ENCODE results near the gene SYT7. TPM values are rescaled to one million over a fixed set of nuclear protein-coding genes. Genes with fewer than 3 reads are reported as not detected.
A peak's percentile ranks its signal among the peaks of the same experiment; 100 is the strongest.

Gene SYT7
- total RNA-seq, 2 donors from 2014 or later = 8.6 to 12.2 TPM

DNA sequence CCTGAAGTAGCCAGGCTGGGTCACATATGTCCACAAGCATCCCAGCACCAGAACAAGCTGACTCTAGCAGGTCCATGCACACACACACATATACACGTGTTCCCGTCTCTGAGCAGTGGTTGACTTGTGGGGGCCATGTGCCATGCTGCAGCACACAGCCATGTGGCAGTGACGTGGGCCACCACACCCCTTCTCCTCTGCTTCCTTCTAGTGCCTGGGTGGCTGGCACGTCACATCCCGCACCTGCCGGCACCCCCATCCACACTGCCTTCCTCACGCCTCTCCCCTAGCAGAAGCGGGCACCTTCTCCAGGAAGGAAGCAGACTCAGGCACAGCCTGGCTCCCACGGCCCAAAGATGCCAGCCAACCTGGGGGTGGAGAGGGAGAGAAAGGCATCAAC, 9.5 kb downstream of the SYT7 start:
- Histone ChIP-seq H3K27me3 (no peaks in the 10 kb centered on the region), H3K4me1 (peaks cover 6% of the 10 kb centered on the region), H3K9me3 (no peaks in the 10 kb centered on the region), H3K27ac (no peak overlapping the region), H3K4me3 (no peak overlapping the region), H3K36me3 (replicated peaks in 1 of 2; ENCODE audit: insufficient read depth in 1 of 2, low read depth in 2 of 2) (no peaks in the 10 kb centered on the region)
- 78 to 82% methylated on average over 9 of the region's 9 CpGs for WGBS, 2 donors
- intact Hi-C loops (cut with DNase I) = no loop called here
- ATAC-seq (no peak), DNase-seq (no peak)
- TF ChIP-seq, protein P1, sequence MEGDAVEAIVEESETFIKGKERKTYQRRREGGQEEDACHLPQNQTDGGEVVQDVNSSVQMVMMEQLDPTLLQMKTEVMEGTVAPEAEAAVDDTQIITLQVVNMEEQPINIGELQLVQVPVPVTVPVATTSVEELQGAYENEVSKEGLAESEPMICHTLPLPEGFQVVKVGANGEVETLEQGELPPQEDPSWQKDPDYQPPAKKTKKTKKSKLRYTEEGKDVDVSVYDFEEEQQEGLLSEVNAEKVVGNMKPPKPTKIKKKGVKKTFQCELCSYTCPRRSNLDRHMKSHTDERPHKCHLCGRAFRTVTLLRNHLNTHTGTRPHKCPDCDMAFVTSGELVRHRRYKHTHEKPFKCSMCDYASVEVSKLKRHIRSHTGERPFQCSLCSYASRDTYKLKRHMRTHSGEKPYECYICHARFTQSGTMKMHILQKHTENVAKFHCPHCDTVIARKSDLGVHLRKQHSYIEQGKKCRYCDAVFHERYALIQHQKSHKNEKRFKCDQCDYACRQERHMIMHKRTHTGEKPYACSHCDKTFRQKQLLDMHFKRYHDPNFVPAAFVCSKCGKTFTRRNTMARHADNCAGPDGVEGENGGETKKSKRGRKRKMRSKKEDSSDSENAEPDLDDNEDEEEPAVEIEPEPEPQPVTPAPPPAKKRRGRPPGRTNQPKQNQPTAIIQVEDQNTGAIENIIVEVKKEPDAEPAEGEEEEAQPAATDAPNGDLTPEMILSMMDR (IDR thresholded peaks at IDR 0.05) = no peak
- no peak for TF ChIP-seq POLR2A (IDR thresholded peaks at IDR 0.05)

DNA sequence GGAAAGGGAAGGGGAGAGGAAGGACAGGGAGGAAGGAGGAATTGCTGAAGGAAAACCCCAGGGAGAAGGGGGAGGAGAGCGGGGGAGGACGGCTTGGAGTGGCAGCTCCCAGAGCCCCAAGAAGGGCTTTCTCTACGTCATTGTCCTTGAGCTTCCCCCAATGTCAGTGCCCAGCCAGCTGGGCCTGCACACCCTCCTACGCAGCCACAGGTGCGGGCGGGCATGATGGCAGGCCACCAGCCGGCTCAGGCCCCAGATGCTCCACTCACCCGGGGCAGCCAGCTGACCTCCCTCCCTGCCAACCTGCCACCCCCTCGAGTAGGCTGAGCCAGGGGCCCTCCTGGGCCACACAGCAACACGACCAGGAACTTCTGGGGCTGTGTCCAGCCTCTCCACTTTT, 11.2 kb downstream of the SYT7 start:
- DNase-seq (no peak), ATAC-seq (no peak)
- no peak for TF ChIP-seq POLR2A (IDR thresholded peaks at IDR 0.05)
- TF ChIP-seq, protein P1 (IDR thresholded peaks at IDR 0.05) = no peak
- peaks cover 6% of the 10 kb centered on the region for H3K4me1 ChIP-seq
- no peaks in the 10 kb centered on the region for H3K27me3 ChIP-seq
- no peak overlapping the region for H3K4me3 ChIP-seq
- WGBS, 2 donors = 47 to 54% methylated on average over 9 to 10 of the region's 10 CpGs
- H3K27ac ChIP-seq = no peak overlapping the region
- no peaks in the 10 kb centered on the region for H3K36me3 ChIP-seq (replicated peaks in 1 of 2; ENCODE audit: insufficient read depth in 1 of 2, low read depth in 2 of 2)
- intact Hi-C loops (cut with DNase I) = no loop called here
- no peaks in the 10 kb centered on the region for H3K9me3 ChIP-seq

DNA sequence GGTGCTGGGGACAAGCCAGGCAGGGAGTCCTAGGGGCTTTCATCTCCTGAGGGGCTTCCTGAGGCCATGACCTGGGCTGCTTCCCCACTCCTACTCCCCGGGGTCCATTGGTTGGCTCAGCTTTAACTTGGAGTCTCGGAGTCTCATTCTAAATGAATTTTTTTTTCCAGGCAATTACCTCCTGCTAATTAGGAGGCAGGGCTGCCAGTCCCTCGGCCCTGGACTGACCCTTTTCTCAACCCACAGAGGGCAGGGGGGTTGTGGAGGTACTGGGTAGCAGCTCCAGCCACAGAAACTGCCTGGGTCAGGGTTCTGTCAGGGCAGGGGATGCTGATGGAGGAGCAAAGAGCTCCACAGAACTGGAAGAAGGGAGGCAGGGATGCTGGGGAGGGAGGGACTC, 11.9 kb downstream of the SYT7 start:
- intact Hi-C loops (cut with DNase I) = no loop called here
- DNase-seq (no peak), ATAC-seq (no peak)
- H3K27ac ChIP-seq = no peak overlapping the region
- H3K27me3 ChIP-seq = no peaks in the 10 kb centered on the region
- peaks cover 6% of the 10 kb centered on the region for H3K4me1 ChIP-seq
- H3K4me3 ChIP-seq = no peak overlapping the region
- H3K36me3 ChIP-seq (replicated peaks in 1 of 2; ENCODE audit: insufficient read depth in 1 of 2, low read depth in 2 of 2) = no peaks in the 10 kb centered on the region
- TF ChIP-seq POLR2A (IDR thresholded peaks at IDR 0.05) = no peak
- TF ChIP-seq, protein P1 (IDR thresholded peaks at IDR 0.05) = no peak
- 36 to 39% methylated on average over 3 of the region's 3 CpGs for WGBS, 2 donors
- H3K9me3 ChIP-seq = no peaks in the 10 kb centered on the region

DNA sequence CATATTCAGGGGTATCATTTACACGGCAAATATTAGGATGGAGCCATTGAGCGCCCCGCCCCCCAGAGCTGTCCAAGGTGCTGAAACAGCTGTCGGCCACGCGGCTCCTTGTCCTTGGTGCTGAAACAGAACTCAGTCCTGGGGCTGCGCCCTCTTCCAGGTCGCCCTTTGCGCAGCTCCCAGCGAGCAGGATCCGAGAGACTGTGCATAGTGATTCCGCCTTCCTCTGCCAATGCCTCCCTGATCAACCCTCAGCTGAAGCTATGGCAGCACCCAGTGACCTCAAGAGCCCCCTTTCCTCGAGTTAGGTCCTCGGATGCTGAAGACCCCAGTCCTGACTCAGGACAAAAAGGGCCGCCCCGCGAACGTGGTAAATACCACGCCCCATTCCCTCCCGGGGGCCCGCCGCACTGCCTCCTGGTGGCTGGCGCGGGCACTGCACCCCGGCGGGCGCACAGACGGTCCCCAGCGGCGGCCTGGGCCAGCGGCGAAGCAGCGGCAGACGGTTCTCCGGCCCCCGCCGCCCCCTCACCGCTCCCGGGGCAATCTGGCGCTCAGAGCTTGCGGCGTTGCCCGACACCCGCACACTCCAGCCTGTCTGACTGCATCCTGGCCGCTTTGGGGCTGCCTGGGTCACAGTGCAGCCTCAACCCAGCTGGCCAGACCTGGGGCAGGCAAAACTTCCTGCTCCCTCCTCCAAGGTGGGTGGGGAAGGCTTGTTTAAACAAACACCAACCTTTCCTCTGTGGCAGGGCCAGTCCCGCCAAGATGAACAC, 13.4 kb downstream of the SYT7 start:
- 0 to 2% methylated on average over 2 to 45 of the region's 46 CpGs for WGBS, 2 donors
- Histone ChIP-seq H3K4me1 (peaks cover 6% of the 10 kb centered on the region), H3K27ac (no peak overlapping the region), H3K27me3 (no peaks in the 10 kb centered on the region), H3K4me3 (no peak overlapping the region), H3K9me3 (no peaks in the 10 kb centered on the region), H3K36me3 (replicated peaks in 1 of 2; ENCODE audit: insufficient read depth in 1 of 2, low read depth in 2 of 2) (no peaks in the 10 kb centered on the region)
- TF ChIP-seq POLR2A (IDR thresholded peaks at IDR 0.05) = no peak
- TF ChIP-seq, protein P1 (IDR thresholded peaks at IDR 0.05) = peak in 6 of 7 experiments; percentile 7 to 26 (median 20)
- intact Hi-C loops (cut with DNase I) = no loop called here
- DNase-seq (peak; percentile 71 to 83 (median 80)), ATAC-seq (peak; percentile 85)
